Left ventricle myocardium superior (tissue), 1 donor: ENCODE results near the gene DPP7. TPM values are rescaled to one million over a fixed set of nuclear protein-coding genes. Genes with fewer than 3 reads are reported as not detected.
A peak's percentile ranks its signal among the peaks of the same experiment; 100 is the strongest.
"Not testable (repeated sequence)": the region's sequence is repeated elsewhere in the genome, so short reads cannot be mapped to it uniquely, and the experiment has no call there.

Experiments
- ATAC-seq: fragments of 200-7000 bp; cut with Tn5 transposase; one replicate; pipeline ENCODE4 v1.9.1; 2020; ENCODE audit warnings: mild to moderate bottlenecking, moderate library complexity
- DNase-seq: peaks from one replicate; pipeline ENCODE4 v3.0.0-alpha.2; 2020
- intact Hi-C: fragments of 100-400 bp; cut with micrococcal nuclease; formaldehyde crosslinking; loops from one replicate; pipeline ENCODE4 v1.11.0; 2022
- total RNA-seq: library from RNA; stranded (reverse); fragmentation: NEBNext Ultra II Directional; extraction: Animal tissue kit (Norgen Biotek cat#: 25700); gene quantifications from one replicate; pipeline ENCODE4 v1.2.1, GENCODE V29; 2021
- donor health status: DM: no; HTN: yes; CAD: no; lungs with severe emphysema.

Gene DPP7
- total RNA-seq, 1 donor from 2014 or later: 155 TPM

DNA sequence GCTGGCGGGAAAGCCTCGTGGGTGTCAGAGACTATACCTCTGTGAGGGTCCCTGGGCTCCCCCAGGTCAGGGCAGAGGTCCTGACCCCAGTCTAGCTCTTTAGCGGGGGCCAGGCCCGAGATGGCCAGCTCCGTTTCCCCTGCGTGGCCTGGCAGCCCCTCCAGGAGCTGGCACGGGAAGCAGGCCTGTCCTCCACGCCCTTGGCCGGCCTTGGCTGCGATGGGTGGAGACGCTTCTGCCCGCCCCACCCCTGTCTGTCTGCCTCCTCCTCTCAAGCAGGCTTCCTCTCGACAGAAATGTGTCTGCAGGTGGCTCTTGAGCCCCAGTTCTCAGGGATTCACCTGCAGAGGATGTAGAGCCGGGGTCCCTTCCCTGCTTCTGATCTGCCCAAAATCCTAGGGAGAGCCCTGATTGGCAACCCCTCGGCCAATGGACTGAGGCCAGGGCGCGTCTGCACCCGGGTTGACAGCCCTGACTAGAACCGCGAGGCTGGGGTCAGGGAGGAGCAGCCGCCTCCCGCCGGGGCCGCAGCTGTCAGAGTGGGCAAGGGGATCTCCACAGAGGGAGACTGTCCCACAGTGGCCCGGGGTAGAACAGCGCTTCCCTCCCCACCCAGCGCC is 21.8 kb upstream of the DPP7 start:
- intact Hi-C loops: no loop called here
- no peak for ATAC-seq
- DNase-seq: no peak

DNA sequence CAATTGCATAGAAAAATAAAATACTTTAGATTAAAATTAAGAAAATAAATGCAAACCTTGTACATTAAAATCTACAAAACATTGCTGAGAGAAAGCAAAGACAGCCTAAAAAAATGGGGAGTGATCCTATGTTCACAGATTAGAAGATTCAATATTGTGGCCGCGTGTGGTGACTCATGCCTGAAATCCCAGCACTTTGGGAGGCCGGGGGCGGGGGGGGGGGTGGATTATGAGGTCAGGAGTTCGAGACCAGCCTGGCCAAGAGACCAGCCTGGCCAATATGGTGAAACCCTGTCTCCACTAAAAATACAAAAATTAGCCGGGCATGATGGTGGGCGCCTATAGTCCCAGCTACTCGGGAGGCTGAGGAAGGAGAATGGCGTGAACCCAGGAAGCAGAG is 20.6 kb upstream of the DPP7 start:
- ATAC-seq, intact Hi-C loops, DNase-seq: not testable (repeated sequence)

DNA sequence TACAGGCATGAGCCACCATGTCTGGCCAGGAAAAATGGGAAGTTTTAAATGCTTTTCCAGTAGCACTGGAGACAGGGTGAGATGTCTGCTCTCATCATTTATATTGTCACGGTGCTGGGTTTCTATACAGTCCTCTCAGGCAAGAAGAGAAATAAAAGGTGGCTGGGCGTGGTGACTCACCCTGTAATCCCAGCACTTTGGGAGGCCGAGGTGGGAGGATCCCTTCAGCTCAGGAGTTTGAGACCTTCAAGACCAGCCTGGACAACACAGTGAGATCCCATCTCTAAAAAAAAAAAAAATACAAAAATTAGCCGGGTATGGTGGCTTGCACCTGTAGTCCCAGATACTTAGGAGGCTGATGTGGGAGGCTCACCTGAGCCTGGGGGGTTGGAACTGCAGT is 19.7 kb upstream of the DPP7 start:
- intact Hi-C loops: no loop called here
- ATAC-seq (no peak), DNase-seq (no peak)

DNA sequence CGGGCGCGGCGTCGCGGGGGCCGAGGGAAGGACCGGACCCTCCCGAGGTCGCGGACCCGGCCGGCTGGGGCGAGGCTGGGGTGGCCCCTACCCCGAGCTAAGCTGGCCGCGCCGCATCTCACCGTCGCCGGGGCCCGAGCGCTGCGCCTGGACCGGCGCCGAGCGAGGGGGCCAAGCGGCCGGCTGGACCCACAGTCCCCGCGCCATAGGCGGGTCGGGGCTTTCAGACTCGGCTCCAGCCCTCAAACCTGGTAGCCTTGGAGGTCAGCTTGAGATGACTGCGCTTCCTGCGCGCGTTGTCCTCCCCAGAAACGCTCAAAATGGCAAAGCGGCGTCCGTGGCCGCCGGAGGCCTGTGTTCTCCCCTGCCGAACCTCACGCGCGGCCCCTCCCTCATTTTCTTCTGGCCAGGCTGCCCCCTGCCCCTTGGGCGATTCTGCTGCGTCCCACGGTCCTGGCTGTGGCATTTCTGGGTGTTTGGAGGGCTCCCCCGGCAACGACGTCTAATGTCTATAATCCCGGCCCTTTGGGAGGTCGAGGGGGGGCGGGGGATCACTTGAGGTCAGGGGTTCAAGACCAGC is 15.7 kb upstream of the DPP7 start:
- no peak for ATAC-seq
- intact Hi-C loops: no loop called here

DNA sequence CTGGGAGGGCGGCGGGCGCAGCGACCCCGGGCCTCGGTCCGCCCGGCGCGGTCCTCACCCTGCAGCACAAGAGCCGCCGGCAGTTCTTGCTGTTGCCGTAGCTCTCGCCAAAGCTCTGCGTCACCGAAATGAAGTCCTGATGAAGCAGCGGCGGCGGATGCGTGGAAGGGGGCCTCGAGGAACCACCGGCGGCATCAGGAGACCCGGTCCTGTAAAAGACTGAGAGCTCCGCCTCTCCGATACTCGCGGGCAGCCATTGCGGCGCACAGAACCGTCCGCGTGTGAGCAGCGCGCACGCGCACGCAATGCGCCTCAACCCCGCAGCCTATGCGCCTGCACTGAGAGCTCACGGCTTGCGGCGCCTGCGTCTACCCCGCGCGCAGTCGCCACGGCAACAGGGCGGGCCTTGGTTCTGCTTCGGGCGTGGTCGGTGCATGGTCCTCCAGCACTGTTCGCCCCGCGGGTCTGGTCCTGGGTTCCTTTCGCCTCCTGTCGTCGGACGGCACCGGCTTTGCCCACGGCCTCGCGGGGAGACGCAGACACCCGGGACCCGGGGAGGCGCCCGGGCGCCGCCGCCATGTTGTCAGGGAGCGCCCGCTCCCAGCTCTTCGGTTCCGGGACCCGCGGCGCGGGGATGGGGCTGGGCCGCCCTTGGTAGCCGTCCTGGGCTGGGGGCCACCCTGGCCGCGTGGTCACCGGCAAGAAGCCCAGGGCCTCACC is 15.1 kb upstream of the DPP7 start:
- intact Hi-C loops: loop anchor here (10.0 kb wide), 1 partner anchor 105 kb away; the partner anchor contains the start of gene SLC34A3
- DNase-seq: peak; percentile 95
- ATAC-seq: peak; percentile 99

More for the DNA sequence above, 15.7 kb upstream of the DPP7 start:
- DNase-seq: no peak

DNA sequence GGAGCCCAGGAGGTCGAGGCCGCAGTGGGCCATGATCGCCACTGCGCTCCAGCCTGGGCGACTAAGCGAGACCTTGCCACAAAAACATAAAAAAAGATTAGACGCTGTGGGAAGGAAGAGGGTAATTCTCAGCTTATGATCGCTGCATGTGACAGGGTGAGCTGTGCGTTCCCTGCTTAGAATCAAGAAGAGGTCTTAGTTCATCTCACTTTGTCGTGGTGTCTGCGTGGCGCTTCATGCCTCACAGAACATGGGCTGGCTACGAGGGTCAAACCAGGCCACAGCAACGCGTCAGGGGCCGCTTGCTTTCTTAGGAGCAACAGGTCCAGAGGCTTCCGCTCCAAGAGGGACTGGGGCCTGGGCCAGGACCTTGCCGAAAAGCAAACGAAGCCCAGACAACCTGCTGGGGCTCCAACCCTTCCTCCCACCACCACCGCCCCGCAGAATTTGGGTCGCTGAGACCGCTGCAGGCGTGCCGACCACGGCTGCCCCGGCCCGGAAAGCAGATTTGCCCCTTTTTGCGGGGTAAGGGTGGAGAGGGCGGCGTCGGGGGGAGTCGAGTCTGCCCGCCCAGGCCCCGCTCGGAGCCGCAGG is 14.4 kb upstream of the DPP7 start:
- DNase-seq (peak; percentile 55), ATAC-seq (peak; percentile 42)
- intact Hi-C loops: loop anchor here (10.0 kb wide), 1 partner anchor 106 kb away; the partner anchor contains the start of gene SLC34A3

DNA sequence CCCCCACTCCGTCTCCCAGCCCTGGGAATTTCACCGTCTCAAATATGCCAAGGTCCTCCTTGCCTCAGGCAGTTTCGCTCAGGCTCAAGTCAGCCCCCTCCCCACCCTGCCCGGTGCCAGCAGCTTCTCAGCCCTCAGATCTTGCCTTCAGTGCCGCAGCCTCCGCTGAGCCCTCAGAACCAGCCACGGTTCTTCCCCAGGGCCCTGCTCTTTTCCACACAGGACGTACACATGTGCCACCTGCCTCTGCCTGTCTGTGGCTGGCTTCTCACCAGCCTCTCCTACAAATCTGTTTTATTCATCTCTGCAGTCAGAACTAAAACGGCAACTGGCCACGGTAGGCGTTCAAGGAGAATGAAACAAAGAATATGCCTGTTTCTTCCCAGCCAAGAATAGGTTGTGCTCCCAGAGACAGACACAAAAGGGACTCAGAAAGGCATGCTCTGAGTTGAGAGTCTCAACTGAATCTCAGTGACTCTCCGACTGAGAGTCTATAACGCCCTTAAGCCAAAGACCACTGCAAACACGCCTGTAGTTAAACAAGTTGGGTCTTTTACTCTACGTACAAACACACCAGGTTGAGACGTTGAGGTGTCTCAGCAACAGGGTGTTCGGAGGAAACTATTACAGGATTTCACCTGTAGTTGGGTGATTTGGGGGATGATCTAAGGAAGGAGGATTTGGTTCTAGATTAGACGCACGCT is 13.8 kb upstream of the DPP7 start:
- intact Hi-C loops: loop anchor here (10.0 kb wide), 1 partner anchor 106 kb away; the partner anchor contains the start of gene SLC34A3
- DNase-seq (no peak), ATAC-seq (no peak)

DNA sequence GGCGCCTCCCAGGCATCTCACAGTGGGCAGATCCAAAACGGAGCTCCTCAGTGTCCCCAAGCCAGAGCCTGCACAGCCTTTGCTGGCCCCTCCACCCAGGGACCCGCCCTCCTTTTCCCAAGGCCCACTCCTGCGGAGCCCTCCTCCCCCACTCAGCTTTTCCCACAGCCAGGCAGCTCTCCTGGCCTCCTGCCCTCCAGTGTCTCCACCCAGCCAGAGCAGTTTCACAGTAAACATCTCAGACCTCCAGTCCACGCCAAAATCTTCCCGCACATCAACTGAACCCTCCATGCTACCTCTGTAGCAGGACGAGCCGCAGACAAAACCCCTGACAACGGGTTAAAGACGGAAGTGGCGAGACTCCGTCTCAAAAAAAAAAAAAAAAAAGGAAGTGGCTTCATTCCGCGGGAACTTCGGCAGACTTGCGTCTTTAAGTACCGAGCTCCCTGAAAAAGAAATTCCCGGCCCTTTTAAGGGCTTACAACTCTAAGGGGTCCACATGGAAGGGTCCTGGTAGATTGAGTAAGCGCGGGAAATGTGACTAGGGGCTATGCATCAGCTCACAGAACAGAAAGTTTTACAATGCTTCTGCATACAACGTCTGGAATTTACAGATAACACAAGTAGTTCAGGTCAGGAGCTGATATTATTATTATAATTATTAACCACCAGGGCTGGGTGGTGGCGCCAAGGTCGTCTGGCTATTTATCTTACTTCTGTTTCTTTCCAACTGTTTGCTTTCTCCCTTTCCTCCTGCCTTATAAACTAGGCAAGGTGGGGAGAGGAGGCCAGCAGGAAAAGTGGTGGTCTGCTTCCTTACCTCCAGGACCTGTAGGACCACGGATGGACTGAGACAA is 13.0 kb upstream of the DPP7 start:
- ATAC-seq (no peak), DNase-seq (peak; percentile 48)
- intact Hi-C loops: loop anchor here (10.0 kb wide), 1 partner anchor 107 kb away; the partner anchor contains the start of gene SLC34A3

DNA sequence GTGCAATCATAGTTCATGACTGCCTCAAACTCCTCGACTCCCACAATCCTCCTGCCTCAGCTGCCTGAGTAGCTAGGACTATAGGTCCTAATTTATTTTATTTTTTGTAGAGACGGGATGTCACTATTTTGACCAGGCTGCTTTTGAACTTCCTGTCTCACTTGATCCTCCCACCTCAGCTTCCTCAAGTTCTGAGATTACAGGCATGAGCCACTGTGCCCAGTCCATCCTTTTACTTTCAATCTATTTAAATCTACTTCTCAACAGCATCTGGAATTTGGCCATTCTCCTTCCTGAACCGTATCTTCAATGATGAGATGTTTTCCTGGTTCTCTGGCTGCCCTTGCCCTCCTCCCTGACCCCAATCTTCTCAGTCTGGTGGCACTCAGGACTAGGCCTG is 12.3 kb upstream of the DPP7 start:
- ATAC-seq (no peak), DNase-seq (no peak)
- intact Hi-C loops: loop anchor here (10.0 kb wide), 1 partner anchor 108 kb away; the partner anchor contains the start of gene SLC34A3

DNA sequence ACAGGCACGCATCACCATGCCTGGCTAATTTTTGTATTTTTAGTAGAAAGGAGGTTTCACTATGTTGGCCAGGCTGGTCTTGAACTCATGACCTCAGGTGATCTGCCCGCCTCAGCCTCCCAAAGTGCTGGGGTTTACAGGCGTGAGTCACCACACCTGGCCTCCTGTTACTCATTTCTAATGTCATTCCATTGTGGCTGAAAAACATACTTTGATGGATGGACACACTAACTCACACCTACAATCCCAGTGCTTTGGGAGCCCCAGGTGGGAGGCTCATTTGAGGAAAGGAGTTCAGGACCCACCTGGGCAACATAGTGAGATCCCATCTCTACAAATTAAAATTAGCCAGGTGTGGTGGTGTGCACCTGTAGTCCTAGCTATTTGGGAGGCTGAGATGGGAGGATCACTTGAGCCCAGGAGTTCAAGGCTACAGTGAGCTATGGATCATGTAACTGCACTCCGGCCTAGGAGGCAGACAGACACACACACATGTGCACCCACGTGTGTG is 9.5 kb upstream of the DPP7 start:
- intact Hi-C loops: loop anchor here (10.0 kb wide), 1 partner anchor 111 kb away; the partner anchor contains the start of gene SLC34A3
- not testable (repeated sequence) for ATAC-seq, DNase-seq

DNA sequence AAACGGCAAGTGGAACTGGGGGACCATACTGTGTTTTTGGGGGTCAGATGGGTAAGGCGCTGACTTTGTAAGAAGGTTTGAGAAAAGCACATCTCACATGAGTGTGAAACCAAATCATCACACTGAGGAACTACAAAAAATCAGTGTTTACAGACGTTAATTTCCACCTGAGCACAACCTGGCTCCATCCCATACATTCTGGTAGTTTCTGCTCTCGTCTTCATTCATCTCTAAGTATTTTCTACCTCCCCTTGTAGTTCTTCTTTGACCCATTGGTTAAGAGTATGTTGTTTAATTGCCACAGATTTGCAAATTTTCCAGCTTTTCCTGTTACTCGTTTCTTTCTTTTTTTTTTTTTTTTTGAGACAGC is 8.9 kb upstream of the DPP7 start:
- ATAC-seq (no peak), DNase-seq (no peak)
- intact Hi-C loops: loop anchor here (10.0 kb wide), 1 partner anchor 111 kb away; the partner anchor contains the start of gene SLC34A3

DNA sequence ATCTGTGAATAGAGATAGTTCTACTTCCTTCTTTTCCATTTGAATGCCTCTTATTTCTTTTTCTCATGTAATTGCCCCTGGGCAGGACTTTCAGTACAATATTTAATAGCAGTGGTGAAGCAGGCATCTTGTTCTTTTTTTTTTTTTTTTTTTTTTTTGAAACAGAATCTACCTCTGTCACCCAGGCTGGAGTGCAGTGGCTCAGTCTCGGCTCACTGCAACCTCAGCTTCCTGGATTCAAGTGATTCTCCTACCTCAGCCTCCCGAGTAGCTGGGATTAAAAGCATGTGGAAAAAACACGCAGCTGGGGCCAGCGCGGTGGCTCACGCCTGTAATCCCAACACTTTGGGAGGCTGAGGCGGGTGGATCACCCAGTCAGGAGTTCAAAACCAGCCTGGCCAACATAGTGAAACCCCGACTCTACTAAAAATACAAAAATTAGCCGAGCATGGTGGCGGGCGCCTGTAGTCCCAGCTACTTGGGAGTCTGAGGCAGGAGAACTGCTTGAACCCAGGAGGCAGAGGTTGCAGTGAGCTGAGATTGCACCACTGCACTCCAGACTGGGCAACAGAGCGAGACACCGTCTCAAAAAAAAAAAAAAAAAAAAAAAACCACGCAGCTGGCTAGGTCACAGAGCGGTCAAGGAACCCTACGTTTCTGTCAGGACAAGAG is 8.4 kb upstream of the DPP7 start:
- DNase-seq, ATAC-seq: not testable (repeated sequence)
- intact Hi-C loops: loop anchor here (10.0 kb wide), 1 partner anchor 112 kb away; the partner anchor contains the start of gene SLC34A3

DNA sequence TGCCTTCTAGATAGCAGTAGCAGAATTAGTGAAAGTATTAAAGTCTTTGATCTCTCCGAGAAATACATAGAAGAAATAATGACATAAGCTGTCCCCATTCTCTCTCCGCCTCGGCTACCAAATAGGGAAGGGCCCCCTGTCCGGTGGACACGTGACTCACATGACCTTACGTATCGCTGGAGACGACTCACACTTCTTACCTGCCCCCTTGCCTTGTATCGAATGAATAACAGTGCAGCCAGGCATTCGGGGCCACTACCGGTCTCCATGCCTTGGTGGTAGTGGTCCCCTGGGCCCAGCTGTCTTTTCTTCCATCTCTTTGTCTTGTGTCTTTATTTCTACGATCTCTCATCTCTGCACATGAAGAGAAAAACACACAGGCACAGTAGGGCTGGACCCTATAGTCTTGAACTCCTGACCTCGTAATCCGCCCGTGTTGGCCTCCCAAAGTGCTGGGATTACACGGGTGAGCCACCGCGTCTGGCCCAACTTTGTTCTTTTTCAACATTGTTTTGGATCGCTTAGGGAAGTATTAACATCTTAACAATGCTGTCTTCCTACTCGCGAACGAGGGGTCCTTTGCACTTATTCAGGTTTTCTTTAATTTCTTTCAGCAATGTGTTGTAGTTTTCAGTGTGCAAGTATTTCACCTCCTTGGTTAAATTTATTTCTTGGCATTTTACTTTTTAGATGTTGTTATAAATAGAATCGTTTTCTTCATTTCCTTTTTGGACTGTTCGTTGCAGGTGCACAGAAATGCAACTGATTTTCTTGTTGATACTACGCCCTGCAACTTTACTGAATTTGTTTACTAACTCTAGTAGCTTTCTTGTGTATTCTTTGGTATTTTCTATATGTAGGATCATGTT is 7.6 kb upstream of the DPP7 start:
- intact Hi-C loops: loop anchor here (10.0 kb wide), 1 partner anchor 113 kb away; the partner anchor contains the start of gene SLC34A3
- ATAC-seq, DNase-seq: not testable (repeated sequence)

DNA sequence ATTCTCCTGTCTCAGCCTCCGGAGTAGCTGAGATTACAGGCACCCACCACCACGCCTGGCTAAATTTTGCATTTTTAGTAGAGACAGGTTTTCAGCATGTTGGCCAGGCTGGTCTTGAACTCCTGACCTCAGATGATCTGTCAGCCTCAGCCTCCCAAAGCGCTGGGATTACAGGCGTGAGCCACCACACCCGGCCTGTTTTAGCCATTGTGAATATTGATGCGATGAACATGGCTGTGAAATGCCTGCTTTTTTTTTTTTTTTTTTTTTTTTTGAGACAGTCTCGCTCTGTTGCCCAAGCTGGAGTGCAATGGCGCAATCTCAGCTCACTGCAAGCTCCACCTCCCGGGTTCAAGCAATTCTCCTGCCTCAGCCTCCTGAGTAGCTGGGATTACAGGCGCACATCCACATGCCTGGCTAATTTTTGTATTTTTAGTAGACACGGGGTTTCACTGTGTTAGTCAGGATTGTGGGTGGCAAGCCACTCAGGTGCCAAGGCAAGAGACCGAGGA is 3.6 kb upstream of the DPP7 start:
- ATAC-seq, intact Hi-C loops, DNase-seq: not testable (repeated sequence)

DNA sequence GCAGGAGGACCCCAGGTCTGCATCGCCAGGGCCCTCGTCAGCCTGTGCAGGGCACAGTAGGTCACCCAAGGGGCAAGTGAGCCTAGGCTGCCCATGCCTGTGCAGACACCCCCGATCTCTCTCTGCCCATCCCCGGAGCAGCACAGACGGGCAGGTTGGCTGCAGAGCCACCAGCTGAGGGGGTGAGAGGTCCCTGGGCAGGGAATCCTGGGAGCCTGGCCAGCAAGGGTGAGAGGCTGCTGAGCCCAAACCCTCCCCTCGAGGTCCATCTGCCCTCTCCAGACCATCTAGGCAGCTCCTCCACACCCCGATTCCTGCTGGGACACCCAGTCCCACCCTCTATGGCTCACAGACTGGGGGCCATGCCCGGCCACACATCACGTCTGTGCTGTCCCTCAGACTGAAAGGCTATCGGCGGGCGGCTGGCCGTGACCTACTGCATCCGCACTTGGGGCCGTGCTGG is 2.8 kb upstream of the DPP7 start:
- intact Hi-C loops: no loop called here
- no peak for ATAC-seq
- no peak for DNase-seq

DNA sequence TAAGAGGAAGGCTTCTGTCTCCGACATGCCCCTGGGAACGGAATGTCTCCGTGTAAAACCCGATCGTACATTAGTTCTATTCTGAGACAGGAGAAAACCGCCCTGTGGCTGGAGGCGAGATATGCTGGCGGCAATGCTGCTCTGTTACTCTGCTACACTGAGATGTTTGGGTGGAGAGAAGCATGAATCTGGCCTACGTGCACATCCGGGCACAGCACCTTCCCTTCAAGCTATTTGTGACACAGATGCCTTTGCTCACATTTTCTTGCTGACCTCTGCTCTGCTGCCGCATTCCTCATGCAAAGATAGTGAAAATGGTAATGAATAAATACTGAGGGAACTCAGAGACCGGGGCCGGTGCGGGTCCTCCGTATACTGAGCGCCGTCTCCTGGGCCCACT is 2.2 kb upstream of the DPP7 start:
- intact Hi-C loops: no loop called here
- ATAC-seq (peak; percentile 24), DNase-seq (peak; percentile 59)
